ENCODE results near the gene POLE.

The POLE gene

GRCh38 chr12:132717531-132718387, 30.6 kb upstream of the POLE start:
- Histone ChIP-seq H3K9ac (ENCODE audit: low read depth in 1 of 2, low read length in 2 of 2) (no peak overlapping the region), H3K9me3 (ENCODE audit: control insufficient read depth in 1 of 2, low read length in 2 of 2) (no peaks in the 10 kb centered on the region), H3K36me3 (ENCODE audit: control insufficient read depth in 1 of 2, insufficient read depth in 2 of 2, low read length in 2 of 2) (peaks cover 17 to 49% of the 10 kb centered on the region in 2 donors), H3K4me1 (ENCODE audit: control insufficient read depth in 1 of 2, insufficient read depth in 2 of 2, low read length in 2 of 2) (no peaks in the 10 kb centered on the region), H3K27ac (ENCODE audit: low read depth, low read length) (no peak overlapping the region), H3K27me3 (ENCODE audit: control insufficient read depth in 1 of 2, insufficient read depth in 2 of 2, low read length in 2 of 2) (no peaks in the 10 kb centered on the region), H3K4me3 (ENCODE audit: low read depth in 1 of 2, low read length in 2 of 2) (no peak overlapping the region)

GRCh38 chr12:132717011-132717410, 29.9 kb upstream of the POLE start:
- H3K4me3 ChIP-seq (ENCODE audit: low read depth in 1 of 2, low read length in 2 of 2) = no peak overlapping the region
- H3K27ac ChIP-seq (ENCODE audit: low read depth, low read length) = no peak overlapping the region
- H3K36me3 ChIP-seq (ENCODE audit: control insufficient read depth in 1 of 2, insufficient read depth in 2 of 2, low read length in 2 of 2) = peaks cover 17 to 49% of the 10 kb centered on the region in 2 donors
- H3K4me1 ChIP-seq (ENCODE audit: control insufficient read depth in 1 of 2, insufficient read depth in 2 of 2, low read length in 2 of 2) = peaks cover 0 to under 1% of the 10 kb centered on the region in 2 donors
- H3K27me3 ChIP-seq (ENCODE audit: control insufficient read depth in 1 of 2, insufficient read depth in 2 of 2, low read length in 2 of 2) = no peaks in the 10 kb centered on the region
- H3K9me3 ChIP-seq (ENCODE audit: control insufficient read depth in 1 of 2, low read length in 2 of 2) = no peaks in the 10 kb centered on the region
- H3K9ac ChIP-seq (ENCODE audit: low read depth in 1 of 2, low read length in 2 of 2) = no peak overlapping the region

GRCh38 chr12:132716356-132716755, 29.2 kb upstream of the POLE start:
- Histone ChIP-seq H3K27ac (ENCODE audit: low read depth, low read length) (no peak overlapping the region), H3K4me1 (ENCODE audit: control insufficient read depth in 1 of 2, insufficient read depth in 2 of 2, low read length in 2 of 2) (peaks cover 0 to 6% of the 10 kb centered on the region in 2 donors), H3K4me3 (ENCODE audit: low read depth in 1 of 2, low read length in 2 of 2) (no peak overlapping the region), H3K9ac (ENCODE audit: low read depth in 1 of 2, low read length in 2 of 2) (no peak overlapping the region), H3K27me3 (ENCODE audit: control insufficient read depth in 1 of 2, insufficient read depth in 2 of 2, low read length in 2 of 2) (no peaks in the 10 kb centered on the region), H3K36me3 (ENCODE audit: control insufficient read depth in 1 of 2, insufficient read depth in 2 of 2, low read length in 2 of 2) (peaks cover 14 to 44% of the 10 kb centered on the region in 2 donors), H3K9me3 (ENCODE audit: control insufficient read depth in 1 of 2, low read length in 2 of 2) (no peaks in the 10 kb centered on the region)

GRCh38 chr12:132715874-132716273, 28.7 kb upstream of the POLE start:
- Histone ChIP-seq H3K27me3 (ENCODE audit: control insufficient read depth in 1 of 2, insufficient read depth in 2 of 2, low read length in 2 of 2) (no peaks in the 10 kb centered on the region), H3K9ac (ENCODE audit: low read depth in 1 of 2, low read length in 2 of 2) (no peak overlapping the region), H3K36me3 (ENCODE audit: control insufficient read depth in 1 of 2, insufficient read depth in 2 of 2, low read length in 2 of 2) (peaks cover 11 to 39% of the 10 kb centered on the region in 2 donors), H3K9me3 (ENCODE audit: control insufficient read depth in 1 of 2, low read length in 2 of 2) (no peaks in the 10 kb centered on the region), H3K4me1 (ENCODE audit: control insufficient read depth in 1 of 2, insufficient read depth in 2 of 2, low read length in 2 of 2) (peaks cover 0 to 6% of the 10 kb centered on the region in 2 donors), H3K4me3 (ENCODE audit: low read depth in 1 of 2, low read length in 2 of 2) (no peak overlapping the region), H3K27ac (ENCODE audit: low read depth, low read length) (no peak overlapping the region)

- Histone ChIP-seq H3K4me3 (ENCODE audit: low read depth in 1 of 2, low read length in 2 of 2) (no peak overlapping the region), H3K4me1 (ENCODE audit: control insufficient read depth in 1 of 2, insufficient read depth in 2 of 2, low read length in 2 of 2) (peaks cover 0 to 6% of the 10 kb centered on the region in 2 donors), H3K9me3 (ENCODE audit: control insufficient read depth in 1 of 2, low read length in 2 of 2) (no peaks in the 10 kb centered on the region), H3K27me3 (ENCODE audit: control insufficient read depth in 1 of 2, insufficient read depth in 2 of 2, low read length in 2 of 2) (no peaks in the 10 kb centered on the region), H3K27ac (ENCODE audit: low read depth, low read length) (no peak overlapping the region), H3K9ac (ENCODE audit: low read depth in 1 of 2, low read length in 2 of 2) (no peak overlapping the region), H3K36me3 (ENCODE audit: control insufficient read depth in 1 of 2, insufficient read depth in 2 of 2, low read length in 2 of 2) (peaks cover 3 to 18% of the 10 kb centered on the region in 2 donors)
Observed at GRCh38 chr12:132713123-132713522, 26.0 kb upstream of the POLE start.

- H3K27me3 ChIP-seq (ENCODE audit: control insufficient read depth in 1 of 2, insufficient read depth in 2 of 2, low read length in 2 of 2) = no peaks in the 10 kb centered on the region
- peak overlapping the region; percentile 54 to 69 for H3K9ac ChIP-seq (ENCODE audit: low read depth in 1 of 2, low read length in 2 of 2)
- H3K36me3 ChIP-seq (ENCODE audit: control insufficient read depth in 1 of 2, insufficient read depth in 2 of 2, low read length in 2 of 2) = peaks cover 7 to 14% of the 10 kb centered on the region in 2 donors
- H3K4me1 ChIP-seq (ENCODE audit: control insufficient read depth in 1 of 2, insufficient read depth in 2 of 2, low read length in 2 of 2) = peaks cover 0 to 6% of the 10 kb centered on the region in 2 donors
- H3K9me3 ChIP-seq (ENCODE audit: control insufficient read depth in 1 of 2, low read length in 2 of 2) = no peaks in the 10 kb centered on the region
- H3K27ac ChIP-seq (ENCODE audit: low read depth, low read length) = no peak overlapping the region
- peak overlapping the region; percentile 67 to 94 for H3K4me3 ChIP-seq (ENCODE audit: low read depth in 1 of 2, low read length in 2 of 2)
Observed at GRCh38 chr12:132711080-132711843, 24.1 kb upstream of the POLE start.

GRCh38 chr12:132710405-132711079, 23.4 kb upstream of the POLE start, which contains the start of gene PGAM5:
PGAM5 (plus strand) TSS chr12:132710842; CDS start chr12:132710877, 35 bp downstream.
- Histone ChIP-seq H3K4me1 (ENCODE audit: control insufficient read depth in 1 of 2, insufficient read depth in 2 of 2, low read length in 2 of 2) (peaks cover 0 to 6% of the 10 kb centered on the region in 2 donors), H3K4me3 (ENCODE audit: low read depth in 1 of 2, low read length in 2 of 2) (peak within 1 kb of the TSS; percentile 84 to 94), H3K36me3 (ENCODE audit: control insufficient read depth in 1 of 2, insufficient read depth in 2 of 2, low read length in 2 of 2) (peaks cover 7 to 11% of the 10 kb centered on the region in 2 donors), H3K27ac (ENCODE audit: low read depth, low read length) (peak within 1 kb of the TSS; percentile 83), H3K9me3 (ENCODE audit: control insufficient read depth in 1 of 2, low read length in 2 of 2) (no peaks in the 10 kb centered on the region), H3K9ac (ENCODE audit: low read depth in 1 of 2, low read length in 2 of 2) (peak within 1 kb of the TSS; percentile 71 to 86), H3K27me3 (ENCODE audit: control insufficient read depth in 1 of 2, insufficient read depth in 2 of 2, low read length in 2 of 2) (no peaks in the 10 kb centered on the region)

- peak overlapping the region; percentile 83 for H3K27ac ChIP-seq (ENCODE audit: low read depth, low read length)
- H3K36me3 ChIP-seq (ENCODE audit: control insufficient read depth in 1 of 2, insufficient read depth in 2 of 2, low read length in 2 of 2) = peaks cover 7 to 11% of the 10 kb centered on the region in 2 donors
- H3K9me3 ChIP-seq (ENCODE audit: control insufficient read depth in 1 of 2, low read length in 2 of 2) = no peaks in the 10 kb centered on the region
- peak overlapping the region; percentile 71 to 86 for H3K9ac ChIP-seq (ENCODE audit: low read depth in 1 of 2, low read length in 2 of 2)
- H3K27me3 ChIP-seq (ENCODE audit: control insufficient read depth in 1 of 2, insufficient read depth in 2 of 2, low read length in 2 of 2) = no peaks in the 10 kb centered on the region
- peak overlapping the region; percentile 84 to 94 for H3K4me3 ChIP-seq (ENCODE audit: low read depth in 1 of 2, low read length in 2 of 2)
- H3K4me1 ChIP-seq (ENCODE audit: control insufficient read depth in 1 of 2, insufficient read depth in 2 of 2, low read length in 2 of 2) = peaks cover 0 to 6% of the 10 kb centered on the region in 2 donors
Observed at GRCh38 chr12:132710043-132710404, 22.9 kb upstream of the POLE start.

- Histone ChIP-seq H3K4me3 (ENCODE audit: low read depth in 1 of 2, low read length in 2 of 2) (no peak overlapping the region), H3K36me3 (ENCODE audit: control insufficient read depth in 1 of 2, insufficient read depth in 2 of 2, low read length in 2 of 2) (peaks cover 18 to 20% of the 10 kb centered on the region in 2 donors), H3K9me3 (ENCODE audit: control insufficient read depth in 1 of 2, low read length in 2 of 2) (no peaks in the 10 kb centered on the region), H3K27ac (ENCODE audit: low read depth, low read length) (no peak overlapping the region), H3K9ac (ENCODE audit: low read depth in 1 of 2, low read length in 2 of 2) (no peak overlapping the region), H3K27me3 (ENCODE audit: control insufficient read depth in 1 of 2, insufficient read depth in 2 of 2, low read length in 2 of 2) (no peaks in the 10 kb centered on the region), H3K4me1 (ENCODE audit: control insufficient read depth in 1 of 2, insufficient read depth in 2 of 2, low read length in 2 of 2) (peaks cover 0 to 6% of the 10 kb centered on the region in 2 donors)
Observed at GRCh38 chr12:132708150-132708549, 21.0 kb upstream of the POLE start.

Measured in duodenal mucosa (tissue), 2 donors.